D721Med (cell line): ENCODE data around the gene BCCIP.

Experiments
- DNase-seq: peaks from one replicate; pipeline ENCODE4 v3.0.0; 2011; ENCODE audit warnings: low spot score; ENCODE audit not compliant: insufficient read length
- FAIRE-seq: peaks from 2 replicates; lab custom pipeline; 2011; peaks lifted over from hg19 to GRCh38; lab: Jason Lieb, UNC
- TF ChIP-seq, protein P1 (sequence below): IDR thresholded peaks from 2 replicates; pipeline ENCODE4 v1.5.1; 2012; ENCODE audit warnings: mild to moderate bottlenecking, control low read depth; ENCODE audit not compliant: insufficient read depth; ENCODE audit errors: missing control alignments

The BCCIP gene

DNA sequence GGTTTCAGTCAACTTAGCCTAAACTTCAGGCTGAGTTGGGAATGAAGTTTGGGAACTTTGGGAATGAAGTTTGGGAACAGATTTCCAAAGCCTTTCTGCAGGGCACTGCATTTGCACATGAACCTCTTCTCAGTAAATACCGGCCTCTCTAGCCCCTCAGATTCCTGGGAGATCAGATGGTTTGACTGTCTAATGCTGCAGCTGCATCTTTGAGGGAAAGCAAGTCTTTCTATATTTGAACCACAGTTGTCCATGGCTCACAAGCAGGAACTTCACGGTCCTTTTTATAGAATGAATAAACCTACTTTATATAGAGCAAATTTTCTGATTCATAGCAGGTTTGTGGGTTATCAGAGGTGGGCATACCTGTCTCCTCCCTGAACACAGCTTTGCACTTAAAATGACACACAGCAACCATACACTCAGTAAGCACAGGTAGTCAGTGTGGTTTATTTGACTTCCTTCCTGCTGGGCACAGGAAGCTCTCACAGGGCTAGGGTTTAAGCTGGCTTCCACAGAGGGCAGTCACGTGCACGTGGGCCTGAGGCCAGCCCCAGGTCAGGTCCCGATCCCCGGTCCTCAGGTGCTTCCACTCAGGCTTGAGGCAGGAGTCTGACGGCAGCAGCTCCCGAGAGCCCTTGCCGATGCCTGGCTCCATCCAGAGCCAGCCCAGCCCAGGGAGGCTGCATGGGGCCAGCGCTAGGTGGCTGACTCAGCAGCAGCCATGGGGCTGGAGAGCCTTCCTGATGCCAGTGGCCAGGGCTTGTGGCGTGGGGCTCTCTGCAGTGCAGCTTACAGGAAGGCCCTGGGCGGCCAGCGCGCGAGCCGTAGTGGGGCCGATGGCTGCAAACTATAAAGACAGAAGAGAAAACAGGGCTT, 35.0 kb upstream of the BCCIP start:
- TF ChIP-seq, protein P1, sequence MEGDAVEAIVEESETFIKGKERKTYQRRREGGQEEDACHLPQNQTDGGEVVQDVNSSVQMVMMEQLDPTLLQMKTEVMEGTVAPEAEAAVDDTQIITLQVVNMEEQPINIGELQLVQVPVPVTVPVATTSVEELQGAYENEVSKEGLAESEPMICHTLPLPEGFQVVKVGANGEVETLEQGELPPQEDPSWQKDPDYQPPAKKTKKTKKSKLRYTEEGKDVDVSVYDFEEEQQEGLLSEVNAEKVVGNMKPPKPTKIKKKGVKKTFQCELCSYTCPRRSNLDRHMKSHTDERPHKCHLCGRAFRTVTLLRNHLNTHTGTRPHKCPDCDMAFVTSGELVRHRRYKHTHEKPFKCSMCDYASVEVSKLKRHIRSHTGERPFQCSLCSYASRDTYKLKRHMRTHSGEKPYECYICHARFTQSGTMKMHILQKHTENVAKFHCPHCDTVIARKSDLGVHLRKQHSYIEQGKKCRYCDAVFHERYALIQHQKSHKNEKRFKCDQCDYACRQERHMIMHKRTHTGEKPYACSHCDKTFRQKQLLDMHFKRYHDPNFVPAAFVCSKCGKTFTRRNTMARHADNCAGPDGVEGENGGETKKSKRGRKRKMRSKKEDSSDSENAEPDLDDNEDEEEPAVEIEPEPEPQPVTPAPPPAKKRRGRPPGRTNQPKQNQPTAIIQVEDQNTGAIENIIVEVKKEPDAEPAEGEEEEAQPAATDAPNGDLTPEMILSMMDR: no peak
- no peak for FAIRE-seq
- DNase-seq: no peak

DNA sequence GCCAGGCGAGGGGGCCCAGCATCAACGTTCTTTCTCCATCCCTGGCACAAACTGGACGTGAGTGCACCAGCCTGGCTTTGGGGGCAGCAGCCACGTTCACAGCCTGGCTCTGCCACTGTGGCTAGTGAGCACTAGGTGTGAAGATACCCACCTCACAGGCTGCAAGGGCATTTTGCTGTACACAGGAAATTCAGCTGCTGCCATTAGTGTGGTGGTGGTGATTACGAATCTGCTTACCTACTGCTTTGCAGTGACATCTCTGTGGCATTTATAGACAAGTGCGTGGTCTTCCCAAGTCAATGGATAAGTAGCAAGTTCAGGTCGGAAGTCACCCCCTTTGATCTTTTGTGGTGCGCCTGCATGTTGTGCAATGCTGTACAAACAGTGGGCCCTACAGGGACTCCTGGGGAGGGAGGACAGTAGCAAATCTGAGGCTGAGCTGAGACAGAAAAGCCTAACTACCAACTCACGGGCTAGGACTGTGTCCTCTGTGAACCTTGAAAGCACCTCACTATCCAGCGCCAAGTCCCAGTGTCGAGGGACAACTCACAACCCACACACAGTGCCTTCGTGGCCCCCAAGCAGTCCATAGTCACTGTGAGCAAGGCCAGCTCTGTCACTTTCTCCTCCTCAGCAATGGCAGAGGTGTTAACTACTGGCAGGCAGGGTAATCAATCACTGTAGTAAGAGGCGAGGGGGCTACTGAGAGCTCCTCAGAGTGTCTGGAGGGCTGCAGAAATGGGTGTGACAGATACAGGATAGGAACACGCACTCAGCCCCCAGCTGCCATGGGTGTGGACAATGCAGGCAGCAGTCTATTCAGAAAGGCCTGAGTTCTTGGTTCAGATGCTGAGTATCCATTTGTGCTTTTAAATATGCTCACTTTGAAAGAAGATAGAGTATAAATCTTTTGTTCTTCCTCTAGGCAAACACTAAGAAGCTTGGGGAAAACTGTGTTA, 30.7 kb upstream of the BCCIP start:
- FAIRE-seq (no peak), DNase-seq (no peak)
- TF ChIP-seq, protein P1: no peak

DNA sequence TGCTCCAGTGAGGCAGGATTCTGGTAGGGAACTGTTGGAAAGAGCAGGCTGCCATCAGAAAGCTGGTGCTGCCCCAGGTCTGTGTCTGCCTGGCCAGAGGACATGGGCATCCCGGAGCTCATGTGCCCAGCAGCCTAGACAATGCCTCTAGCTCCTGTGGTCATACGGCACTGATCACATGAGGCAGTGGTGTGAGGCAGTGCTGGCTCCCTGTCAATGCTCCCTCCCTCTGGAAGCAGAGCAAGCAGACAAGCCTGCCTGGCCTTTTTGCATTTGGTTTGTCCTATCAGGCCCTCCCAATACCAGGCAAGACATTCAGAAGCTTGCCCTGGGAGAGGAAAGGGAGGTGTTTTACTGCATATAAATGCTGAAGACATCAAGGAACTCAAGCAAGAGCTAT, 28.2 kb upstream of the BCCIP start:
- DNase-seq (no peak), FAIRE-seq (no peak)
- TF ChIP-seq, protein P1: no peak

DNA sequence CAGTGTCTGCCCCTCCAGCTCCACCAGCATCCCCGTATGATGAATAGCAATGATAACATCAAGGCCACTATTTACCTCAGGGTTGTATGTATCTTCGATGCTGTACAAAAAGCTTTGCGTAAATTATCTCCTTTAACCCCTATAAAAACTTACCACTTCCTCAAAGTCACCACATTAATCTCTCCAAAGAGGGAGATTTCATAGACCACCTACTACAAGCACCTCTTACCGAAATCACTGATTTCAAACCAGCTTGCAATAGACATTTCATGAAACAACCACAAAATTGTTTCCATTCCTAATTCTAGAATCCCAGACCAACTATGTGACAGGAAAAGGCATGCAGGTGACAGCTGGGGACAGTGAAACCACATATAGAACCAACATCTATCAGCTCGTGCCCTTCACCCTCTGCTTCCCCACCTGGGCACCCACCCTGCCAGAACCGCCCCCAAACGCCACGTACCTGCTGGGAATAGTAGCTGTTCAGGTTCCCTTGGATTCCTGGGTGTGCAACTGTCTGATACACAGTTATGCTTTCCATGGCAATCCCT, 27.6 kb upstream of the BCCIP start:
- FAIRE-seq (no peak), DNase-seq (no peak)
- TF ChIP-seq, protein P1: no peak

DNA sequence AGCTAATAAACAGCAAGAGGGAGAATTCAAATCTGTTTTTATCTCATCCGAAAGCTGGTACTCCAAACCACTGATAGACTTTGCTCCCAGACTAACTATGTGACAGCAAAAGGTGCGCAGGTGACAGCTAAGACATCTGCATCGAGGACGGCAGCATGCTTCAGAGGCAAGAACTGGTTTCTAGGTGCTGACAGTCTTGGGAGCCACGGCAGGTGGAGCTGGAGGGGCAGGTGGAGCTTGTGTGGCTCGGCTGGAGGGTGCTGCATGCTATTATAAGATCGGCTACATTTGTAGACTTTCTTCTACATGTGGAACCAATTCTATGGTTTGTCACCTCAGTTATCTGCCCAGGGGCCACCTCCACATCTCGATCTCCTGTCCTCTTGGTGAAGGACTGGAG, 25.9 kb upstream of the BCCIP start:
- FAIRE-seq (no peak), DNase-seq (no peak)
- TF ChIP-seq, protein P1: no peak

DNA sequence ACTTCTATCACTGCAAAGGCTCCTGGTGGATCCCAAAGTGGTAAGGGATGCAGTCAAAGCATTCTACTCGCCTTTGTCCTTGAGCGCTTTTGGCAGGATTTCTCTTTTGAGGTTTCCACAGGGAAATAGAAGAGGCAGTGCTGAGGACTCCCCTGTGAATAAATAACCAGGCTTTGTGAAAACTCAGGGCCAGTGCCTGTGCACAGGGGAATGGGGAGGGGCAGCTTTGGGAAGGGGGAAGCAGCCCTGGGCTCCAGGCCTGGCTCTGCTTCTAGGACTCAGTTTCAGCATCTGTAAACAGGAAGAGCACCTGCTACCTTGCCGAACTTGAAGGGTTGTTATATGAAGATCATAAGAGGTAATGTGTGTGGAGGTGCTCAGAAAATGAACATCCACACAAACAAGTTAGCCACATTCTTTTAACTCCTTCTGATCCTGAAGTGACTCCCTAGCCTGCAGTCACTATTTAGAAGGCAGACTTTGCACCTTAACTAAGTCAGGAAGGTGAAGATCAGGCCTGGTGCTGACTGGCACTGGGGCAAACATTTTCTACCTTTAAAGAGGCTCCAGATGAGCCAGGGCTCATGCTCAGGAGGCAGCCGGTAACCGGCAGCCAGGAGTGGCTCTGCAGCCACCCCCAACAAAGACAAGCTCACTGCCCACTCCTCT, 25.2 kb upstream of the BCCIP start:
- TF ChIP-seq, protein P1: no peak
- DNase-seq: no peak
- FAIRE-seq: no peak
